Heart right ventricle (tissue), 16 donors: ENCODE results near the gene CD9. TPM values are rescaled to one million over a fixed set of nuclear protein-coding genes. Genes with fewer than 3 reads are reported as not detected.
A peak's percentile ranks its signal among the peaks of the same experiment; 100 is the strongest.
"Not testable (repeated sequence)": the region's sequence is repeated elsewhere in the genome, so short reads cannot be mapped to it uniquely, and the experiment has no call there.

Source experiments
- ATAC-seq, 8 donors: fragments of 200-7000 bp; cut with Tn5 transposase; one replicate each; pipeline ENCODE4 v1.9.1; 2020; ENCODE audit warnings: mild to moderate bottlenecking in 8 of 8, moderate library complexity in 8 of 8, moderate number of reproducible peaks in 1 of 8
- DNase-seq, 2 donors: peaks; one replicate each; pipeline ENCODE4 v3.0.0-alpha.2; 2020
- H3K27ac ChIP-seq, 10 donors: fragments of 200-600 bp; sonication (generic) in 2 of 10; one replicate each; pipeline versions ENCODE4 v1.5.0 to v1.8.0; 2020 to 2022; ENCODE audit warnings: mild to moderate bottlenecking in 3 of 10
- H3K27me3 ChIP-seq, 7 donors: fragments of 200-600 bp; one replicate each; pipeline ENCODE4 v1.8.0; 2021 to 2022; ENCODE audit warnings: mild to moderate bottlenecking in 2 of 7
- H3K36me3 ChIP-seq, 9 donors: fragments of 200-600 bp; sonication (generic) in 1 of 9; one replicate each; pipeline versions ENCODE4 v1.5.0 to v1.8.0; 2020 to 2022; ENCODE audit warnings: mild to moderate bottlenecking in 2 of 9
- H3K4me1 ChIP-seq, 9 donors: fragments of 200-600 bp; sonication (generic) in 1 of 9; one replicate each; pipeline versions ENCODE4 v1.5.0 to v1.8.0; 2020 to 2022; ENCODE audit warnings: mild to moderate bottlenecking in 4 of 9
- H3K4me3 ChIP-seq, 10 donors: fragments of 200-600 bp; sonication (generic) in 2 of 10; one replicate each; pipeline versions ENCODE4 v1.5.0 to v1.8.0; 2020 to 2022; ENCODE audit warnings: mild to moderate bottlenecking in 7 of 10, moderate library complexity in 2 of 10
- H3K9me3 ChIP-seq, 11 donors: fragments of 200-600 bp in 10 of 11; sonication (generic) in 2 of 11; one replicate each; pipeline versions ENCODE4 v1.5.0 to v1.8.0; 2013 to 2022; ENCODE audit warnings: mild to moderate bottlenecking in 2 of 11, control low read depth in 1 of 11, moderate library complexity in 1 of 11
- CTCF ChIP-seq, 9 donors: fragments of 200-600 bp; sonication (generic) in 2 of 9; IDR thresholded peaks; one replicate each; pipeline versions ENCODE4 v1.5.0 to v1.8.0; 2021 to 2022; ENCODE audit warnings: antibody characterized with exemption in 9 of 9, mild to moderate bottlenecking in 5 of 9, moderate library complexity in 1 of 9
- WGBS, 2 donors: extraction: QIAGEN DNeasy Blood & Tissue Kit; methylation state at CpG; one replicate each; pipeline ENCODE4 v1.1.7; 2013; ENCODE audit warnings: inconsistent platforms in 1 of 2; 5-methylcytosine and 5-hydroxymethylcytosine counted together
- intact Hi-C, 10 donors: fragments of 100-400 bp; cut with DNase I; formaldehyde crosslinking; loops; one replicate each; pipeline versions ENCODE4 v1.11.1 to v1.14.2; 2022
- polyA plus RNA-seq, 2 donors: library from polyadenylated mRNA; stranded (reverse); fragments of 200-250 nt; gene quantifications; one replicate each; pipeline ENCODE4 v1.2.3, GENCODE V29; 2013
- total RNA-seq, 10 donors: library from RNA; stranded (reverse); fragmentation: NEBNext Ultra II Directional in 3 of 10; extraction: Animal tissue kit (Norgen Biotek cat#: 25700) in 3 of 10; gene quantifications; one replicate each; pipeline versions ENCODE4 v1.2.1 to v1.2.4, GENCODE V29; 2021 to 2023
- donor health status: Arrhythmogenic right ventricular cardiomyopathy.
- donor health status: ischemic (EF 13 %, LVEDD 7.1; RV severe dilation, severe dysfunction).
- donor health status: healthy with polysubstance abuse.
- donor health status: DM: no; HTN: yes; CAD: no.
- donor health status: DM: no; HTN: no; CAD: no.
- donor health status: ischemic (EF 25% LVEDD 6.9; RV normal size, moderate dysfunction).
- donor health status: ischemic (EF 25% LVEDD 5.7; RV mildly dilated, moderate dysfunction).
- donor health status: healthy.
- donor health status: DM: yes; HTN: yes; CAD: no.
- donor health status: Ischemic cardiomyopathy.
- donor health status: ischemic (EF 35%, LVEDD 5.7; RV mildly dilated, moderate dysfunction).
- donor health status: nonischemic (EF 11% LVEDD 7.7; RV severe dilation, severe dysfunction).
- donor health status: DM: yes; HTN: yes; CAD: no.
- donor health status: PGD.
- donor health status: ischemic (EF 29% LVEDD 5.4; RV normal size, mild dysfunction).
- donor health status: nonischemic (EF 23%, LVEDD 6.1; RV moderate dilation, normal function).

CD9 gene
- total and polyA plus RNA-seq, 12 donors = 24.8 to 109 (median 54.2) TPM

DNA sequence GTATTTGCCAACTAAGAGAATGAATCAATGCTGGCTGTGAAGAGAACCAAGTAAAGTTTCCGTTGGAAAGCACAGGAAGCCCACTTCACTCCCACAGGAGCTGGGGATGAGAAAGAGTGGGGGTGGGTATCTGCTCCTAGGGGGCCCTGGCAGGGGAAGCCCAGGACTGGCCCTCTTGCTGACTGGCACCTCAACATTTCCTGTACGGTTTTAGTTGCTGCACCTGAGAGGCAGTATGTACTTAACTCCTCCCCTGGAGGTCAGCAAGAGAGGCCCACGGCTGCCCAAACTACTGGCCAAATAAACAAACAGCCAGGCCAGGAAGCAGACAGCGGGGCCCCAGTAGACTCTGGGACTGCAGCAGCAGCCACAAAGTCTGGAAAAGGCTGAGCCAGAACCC lies 41.9 kb upstream of the CD9 start:
- peaks cover 0 to 63% (median 27%) of the 10 kb centered on the region in 9 donors for H3K4me1 ChIP-seq
- H3K27me3 ChIP-seq = peaks cover 0 to 16% (median 0%) of the 10 kb centered on the region in 7 donors
- TF ChIP-seq CTCF (IDR thresholded peaks at IDR 0.05) = no peak
- ATAC-seq (peak in 3 of 8 donors; percentile 17 to 35 (median 24)), DNase-seq (no peak)
- no peak overlapping the region for H3K4me3 ChIP-seq
- intact Hi-C loops = no loop called here
- H3K36me3 ChIP-seq = no peaks in the 10 kb centered on the region
- H3K27ac ChIP-seq = peak overlapping the region in 6 of 10 donors; percentile 8 to 60 (median 38)
- H3K9me3 ChIP-seq = no peaks in the 10 kb centered on the region
- 48 to 56% methylated on average over 4 of the region's 4 CpGs for WGBS, 2 donors

- DNase-seq (no peak), ATAC-seq (no peak)
- no peak for TF ChIP-seq CTCF (IDR thresholded peaks at IDR 0.05)
- intact Hi-C loops = no loop called here
- peaks cover 0 to 16% (median 0%) of the 10 kb centered on the region in 7 donors for H3K27me3 ChIP-seq
- peaks cover 0 to 61% (median 27%) of the 10 kb centered on the region in 9 donors for H3K4me1 ChIP-seq
- no peaks in the 10 kb centered on the region for H3K36me3 ChIP-seq
- WGBS, 2 donors = 73 to 86% methylated on average over 11 of the region's 11 CpGs
- H3K27ac ChIP-seq = peak overlapping the region in 4 of 10 donors; percentile 33 to 60 (median 46)
- H3K4me3 ChIP-seq = no peak overlapping the region
- no peaks in the 10 kb centered on the region for H3K9me3 ChIP-seq
These were observed 41.5 kb upstream of the CD9 start for GRCh38 chr12:6158749-6159148.

DNA sequence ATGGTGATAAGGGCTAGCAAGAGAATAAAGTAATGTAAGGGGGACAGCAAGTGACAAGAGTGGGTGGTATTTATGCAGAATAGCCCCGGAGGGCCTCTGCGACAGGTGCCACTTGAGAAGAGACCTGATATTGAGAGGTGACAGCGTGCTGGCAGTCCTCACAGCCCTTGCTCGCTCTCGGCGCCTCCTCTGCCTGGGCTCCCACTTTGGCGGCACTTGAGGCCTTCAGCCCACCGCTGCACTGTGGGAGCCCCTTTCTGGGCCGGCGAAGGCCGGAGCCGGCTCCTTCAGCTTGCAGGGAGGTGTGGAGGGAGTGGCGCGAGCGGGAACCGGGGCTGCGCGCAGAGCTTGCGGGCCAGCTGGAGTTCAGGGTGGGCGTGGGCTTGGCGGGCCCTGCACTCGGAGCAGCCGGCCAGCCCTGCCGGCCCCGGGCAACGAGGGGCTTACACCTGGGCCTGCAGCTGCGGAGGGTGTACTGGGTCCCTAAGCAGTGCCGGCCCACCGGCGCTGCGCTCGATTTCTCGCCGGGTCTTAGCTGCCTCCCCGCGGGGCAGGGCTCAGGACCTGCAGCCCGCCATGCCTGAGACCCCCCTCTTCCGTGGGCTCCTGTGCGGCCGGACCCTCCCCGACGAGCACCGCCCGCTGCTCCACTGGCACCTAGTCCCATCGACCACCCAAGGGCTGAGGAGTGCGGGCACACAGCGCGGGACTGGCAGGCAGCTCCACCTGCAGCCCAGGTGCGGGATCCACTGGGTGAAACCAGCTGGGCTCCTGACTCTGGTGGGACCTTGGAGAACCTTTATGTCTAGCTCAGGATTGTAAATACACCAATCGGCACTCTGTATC lies 40.8 kb upstream of the CD9 start:
- not testable (repeated sequence) for ATAC-seq, H3K9me3 ChIP-seq, H3K36me3 ChIP-seq, DNase-seq, H3K4me3 ChIP-seq
- intact Hi-C loops = loop anchor here in 1 of 10 donors (10.0 kb wide), 1 partner anchor 85 kb away; no protein-coding TSS in a partner anchor
- peak overlapping the region in 1 of 10 donors; percentile 33 for H3K27ac ChIP-seq
- H3K27me3 ChIP-seq = peaks cover 0 to 16% (median 0%) of the 10 kb centered on the region in 7 donors
- 81 to 85% methylated on average over 48 to 50 of the region's 50 CpGs for WGBS, 2 donors
- H3K4me1 ChIP-seq = peaks cover 0 to 57% (median 27%) of the 10 kb centered on the region in 9 donors

GRCh38 chr12:6160049-6160649 lies 40.1 kb upstream of the CD9 start:
- not testable (repeated sequence) for ATAC-seq, H3K4me3 ChIP-seq, H3K9me3 ChIP-seq

More at GRCh38 chr12:6160049-6160649, 40.1 kb upstream of the CD9 start:
- Histone ChIP-seq H3K4me1 (peaks cover under 1 to 52% (median 27%) of the 10 kb centered on the region in 9 donors), H3K27ac (peak overlapping the region in 6 of 10 donors; percentile 32 to 77 (median 70)), H3K27me3 (peaks cover 0 to 16% (median 0%) of the 10 kb centered on the region in 7 donors)
- intact Hi-C loops = loop anchor here in 1 of 10 donors (10.0 kb wide), 1 partner anchor 85 kb away; no protein-coding TSS in a partner anchor
- 86 to 92% methylated on average over 19 of the region's 19 CpGs for WGBS, 2 donors
- not testable (repeated sequence) for DNase-seq, H3K36me3 ChIP-seq
